ENCODE results near the gene PLCG2. TPM values are rescaled to one million over a fixed set of nuclear protein-coding genes. Genes with fewer than 3 reads are reported as not detected.
A peak's percentile ranks its signal among the peaks of the same experiment; 100 is the strongest.

Gene PLCG2
- polyA plus RNA-seq, 2 of the 4 experiments (the other 2 are of a cell fraction) = 2.8 to 6.0 TPM

DNA sequence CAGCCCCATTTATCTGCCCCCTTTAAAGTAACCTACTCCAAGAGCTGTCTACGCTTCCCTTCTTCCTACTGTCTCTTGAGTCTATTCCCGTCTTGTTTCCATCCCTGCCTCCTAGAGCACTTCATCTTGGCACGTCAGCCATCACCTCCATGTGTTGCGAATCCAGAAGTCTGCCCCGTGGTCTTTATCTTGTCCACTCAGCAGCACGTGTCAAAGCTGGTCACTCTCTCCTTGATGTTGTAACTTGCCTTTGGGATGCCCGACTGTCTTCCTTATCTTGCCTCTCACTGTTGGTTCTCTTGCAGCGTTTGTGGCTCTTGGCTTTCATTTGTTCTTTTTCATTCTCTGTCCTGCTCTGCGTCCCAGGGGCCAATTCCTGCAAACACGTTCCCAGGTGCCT is 99.4 kb downstream of the PLCG2 start:
- CTCF ChIA-PET = interaction anchor here (1.0 to 2.0 kb wide), 2 partner anchors 12 to 16 kb away, joined by 3 to 9 read pairs; no protein-coding TSS in a partner anchor
- no peak for ATAC-seq

DNA sequence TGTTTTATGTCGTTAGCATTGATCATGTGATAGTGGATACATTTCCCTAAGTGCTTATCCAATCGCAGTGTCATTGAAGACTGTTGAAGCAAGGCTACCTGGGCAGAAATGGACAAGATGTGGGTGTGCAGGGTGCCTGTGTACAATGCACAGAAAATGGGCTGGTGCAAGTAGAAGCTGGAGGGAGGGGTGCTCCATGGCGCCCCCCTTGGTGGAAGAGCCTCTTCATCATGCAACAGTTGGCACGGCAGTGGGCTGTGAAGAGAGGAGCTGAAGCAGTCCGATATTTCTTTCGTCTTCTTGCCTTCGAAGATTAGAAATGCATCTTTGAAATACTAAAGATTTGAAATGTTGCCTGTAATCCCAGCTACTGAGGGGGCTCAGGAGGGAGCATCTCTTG is 100.5 kb downstream of the PLCG2 start:
- no peak overlapping the region for H3K4me3 ChIP-seq
- ChIA-PET CTCF (interaction anchor here (2.0 kb wide), 1 partner anchor 11 kb away, joined by 9 read pairs; no protein-coding TSS in a partner anchor), POLR2A (no interaction called here)
- 74% methylated on average over 7 of the region's 7 CpGs for WGBS (ENCODE audit: missing lambda C conversion rate)
- DNase-seq (ENCODE audit: low read depth in 1 of 2, low spot score in 1 of 2) (no peak), ATAC-seq (peak in 1 of 2 experiments; percentile 43; a peak in 1 of 6 replicates), FAIRE-seq (no peak)
- H3K4me2 ChIP-seq = no peak overlapping the region
- H3K27ac ChIP-seq = no peak overlapping the region
- no peaks in the 10 kb centered on the region for H3K4me1 ChIP-seq
- H3K9me3 ChIP-seq = no peaks in the 10 kb centered on the region
- TF ChIP-seq, protein P1, sequence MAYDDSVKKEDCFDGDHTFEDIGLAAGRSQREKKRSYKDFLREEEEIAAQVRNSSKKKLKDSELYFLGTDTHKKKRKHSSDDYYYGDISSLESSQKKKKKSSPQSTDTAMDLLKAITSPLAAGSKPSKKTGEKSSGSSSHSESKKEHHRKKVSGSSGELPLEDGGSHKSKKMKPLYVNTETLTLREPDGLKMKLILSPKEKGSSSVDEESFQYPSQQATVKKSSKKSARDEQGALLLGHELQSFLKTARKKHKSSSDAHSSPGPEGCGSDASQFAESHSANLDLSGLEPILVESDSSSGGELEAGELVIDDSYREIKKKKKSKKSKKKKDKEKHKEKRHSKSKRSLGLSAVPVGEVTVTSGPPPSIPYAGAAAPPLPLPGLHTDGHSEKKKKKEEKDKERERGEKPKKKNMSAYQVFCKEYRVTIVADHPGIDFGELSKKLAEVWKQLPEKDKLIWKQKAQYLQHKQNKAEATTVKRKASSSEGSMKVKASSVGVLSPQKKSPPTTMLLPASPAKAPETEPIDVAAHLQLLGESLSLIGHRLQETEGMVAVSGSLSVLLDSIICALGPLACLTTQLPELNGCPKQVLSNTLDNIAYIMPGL (CRISPR knock-in tag; IDR thresholded peaks at IDR 0.05; ENCODE audit: borderline replicate concordance) = no peak
- no peak for TF ChIP-seq TFCP2L1 (CRISPR knock-in tag; IDR thresholded peaks at IDR 0.05)
- TF ChIP-seq, protein P2, sequence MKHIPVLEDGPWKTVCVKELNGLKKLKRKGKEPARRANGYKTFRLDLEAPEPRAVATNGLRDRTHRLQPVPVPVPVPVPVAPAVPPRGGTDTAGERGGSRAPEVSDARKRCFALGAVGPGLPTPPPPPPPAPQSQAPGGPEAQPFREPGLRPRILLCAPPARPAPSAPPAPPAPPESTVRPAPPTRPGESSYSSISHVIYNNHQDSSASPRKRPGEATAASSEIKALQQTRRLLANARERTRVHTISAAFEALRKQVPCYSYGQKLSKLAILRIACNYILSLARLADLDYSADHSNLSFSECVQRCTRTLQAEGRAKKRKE (CRISPR knock-in tag; IDR thresholded peaks at IDR 0.05; ENCODE audit: low read depth) = no peak
- no peak for TF ChIP-seq EHF (CRISPR knock-in tag; IDR thresholded peaks at IDR 0.05)
- no peak for TF ChIP-seq POLR2AphosphoS2 (conservative IDR thresholded peaks at IDR 0.05; ENCODE audit: low read length)
- TF ChIP-seq GATA3 (IDR thresholded peaks at IDR 0.05; ENCODE audit: borderline replicate concordance) = no peak
- no peak for TF ChIP-seq JUNB (IDR thresholded peaks at IDR 0.05)
- no peak for TF ChIP-seq RARB (CRISPR knock-in tag; IDR thresholded peaks at IDR 0.05)
- TF ChIP-seq, protein P3, sequence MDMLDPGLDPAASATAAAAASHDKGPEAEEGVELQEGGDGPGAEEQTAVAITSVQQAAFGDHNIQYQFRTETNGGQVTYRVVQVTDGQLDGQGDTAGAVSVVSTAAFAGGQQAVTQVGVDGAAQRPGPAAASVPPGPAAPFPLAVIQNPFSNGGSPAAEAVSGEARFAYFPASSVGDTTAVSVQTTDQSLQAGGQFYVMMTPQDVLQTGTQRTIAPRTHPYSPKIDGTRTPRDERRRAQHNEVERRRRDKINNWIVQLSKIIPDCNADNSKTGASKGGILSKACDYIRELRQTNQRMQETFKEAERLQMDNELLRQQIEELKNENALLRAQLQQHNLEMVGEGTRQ (IDR thresholded peaks at IDR 0.05) = no peak
- TF ChIP-seq ZNF302 (CRISPR knock-in tag; IDR thresholded peaks at IDR 0.05) = no peak
- TF ChIP-seq, protein P4, sequence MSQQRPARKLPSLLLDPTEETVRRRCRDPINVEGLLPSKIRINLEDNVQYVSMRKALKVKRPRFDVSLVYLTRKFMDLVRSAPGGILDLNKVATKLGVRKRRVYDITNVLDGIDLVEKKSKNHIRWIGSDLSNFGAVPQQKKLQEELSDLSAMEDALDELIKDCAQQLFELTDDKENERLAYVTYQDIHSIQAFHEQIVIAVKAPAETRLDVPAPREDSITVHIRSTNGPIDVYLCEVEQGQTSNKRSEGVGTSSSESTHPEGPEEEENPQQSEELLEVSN (IDR thresholded peaks at IDR 0.05; ENCODE audit: borderline replicate concordance, low read depth) = no peak
- no peak for TF ChIP-seq FOSL2 (IDR thresholded peaks at IDR 0.05)
- TF ChIP-seq FOSL2 (CRISPR knock-in tag; IDR thresholded peaks at IDR 0.05) = no peak
- TF ChIP-seq, protein P5, sequence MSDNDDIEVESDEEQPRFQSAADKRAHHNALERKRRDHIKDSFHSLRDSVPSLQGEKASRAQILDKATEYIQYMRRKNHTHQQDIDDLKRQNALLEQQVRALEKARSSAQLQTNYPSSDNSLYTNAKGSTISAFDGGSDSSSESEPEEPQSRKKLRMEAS (IDR thresholded peaks at IDR 0.05) = no peak

More for the DNA sequence above, 99.4 kb downstream of the PLCG2 start:
- DNase-seq (ENCODE audit: low read depth in 1 of 2, low spot score in 1 of 2) (no peak), FAIRE-seq (no peak)
- TF ChIP-seq EP300 (IDR thresholded peaks at IDR 0.05) (no peak), EHMT2 (IDR thresholded peaks at IDR 0.05; ENCODE audit: low read depth) (no peak), TP53 (CRISPR knock-in tag; IDR thresholded peaks at IDR 0.05) (no peak), HEYL (CRISPR knock-in tag; IDR thresholded peaks at IDR 0.05) (no peak), POLR2AphosphoS2 (conservative IDR thresholded peaks at IDR 0.05; ENCODE audit: low read length) (no peak), MYC (IDR thresholded peaks at IDR 0.05; ENCODE audit: borderline replicate concordance, low read length) (no peak), ZFP36 (IDR thresholded peaks at IDR 0.05; ENCODE audit: borderline replicate concordance, partially characterized antibody) (no peak), HOXB5 (CRISPR knock-in tag; IDR thresholded peaks at IDR 0.05) (no peak), RCOR1 (IDR thresholded peaks at IDR 0.05; ENCODE audit: low read depth, low read length) (no peak), JUNB (IDR thresholded peaks at IDR 0.05) (no peak), HOXA7 (CRISPR knock-in tag; IDR thresholded peaks at IDR 0.05) (no peak), CHD4 (IDR thresholded peaks at IDR 0.05; ENCODE audit: borderline replicate concordance) (no peak), ZNF302 (CRISPR knock-in tag; IDR thresholded peaks at IDR 0.05) (no peak), ZSCAN20 (CRISPR knock-in tag; IDR thresholded peaks at IDR 0.05) (no peak), SMC3 (IDR thresholded peaks at IDR 0.05) (no peak), FOSL2 (IDR thresholded peaks at IDR 0.05) (no peak), FOSL2 (CRISPR knock-in tag; IDR thresholded peaks at IDR 0.05) (no peak)
- TF ChIP-seq, protein P6, sequence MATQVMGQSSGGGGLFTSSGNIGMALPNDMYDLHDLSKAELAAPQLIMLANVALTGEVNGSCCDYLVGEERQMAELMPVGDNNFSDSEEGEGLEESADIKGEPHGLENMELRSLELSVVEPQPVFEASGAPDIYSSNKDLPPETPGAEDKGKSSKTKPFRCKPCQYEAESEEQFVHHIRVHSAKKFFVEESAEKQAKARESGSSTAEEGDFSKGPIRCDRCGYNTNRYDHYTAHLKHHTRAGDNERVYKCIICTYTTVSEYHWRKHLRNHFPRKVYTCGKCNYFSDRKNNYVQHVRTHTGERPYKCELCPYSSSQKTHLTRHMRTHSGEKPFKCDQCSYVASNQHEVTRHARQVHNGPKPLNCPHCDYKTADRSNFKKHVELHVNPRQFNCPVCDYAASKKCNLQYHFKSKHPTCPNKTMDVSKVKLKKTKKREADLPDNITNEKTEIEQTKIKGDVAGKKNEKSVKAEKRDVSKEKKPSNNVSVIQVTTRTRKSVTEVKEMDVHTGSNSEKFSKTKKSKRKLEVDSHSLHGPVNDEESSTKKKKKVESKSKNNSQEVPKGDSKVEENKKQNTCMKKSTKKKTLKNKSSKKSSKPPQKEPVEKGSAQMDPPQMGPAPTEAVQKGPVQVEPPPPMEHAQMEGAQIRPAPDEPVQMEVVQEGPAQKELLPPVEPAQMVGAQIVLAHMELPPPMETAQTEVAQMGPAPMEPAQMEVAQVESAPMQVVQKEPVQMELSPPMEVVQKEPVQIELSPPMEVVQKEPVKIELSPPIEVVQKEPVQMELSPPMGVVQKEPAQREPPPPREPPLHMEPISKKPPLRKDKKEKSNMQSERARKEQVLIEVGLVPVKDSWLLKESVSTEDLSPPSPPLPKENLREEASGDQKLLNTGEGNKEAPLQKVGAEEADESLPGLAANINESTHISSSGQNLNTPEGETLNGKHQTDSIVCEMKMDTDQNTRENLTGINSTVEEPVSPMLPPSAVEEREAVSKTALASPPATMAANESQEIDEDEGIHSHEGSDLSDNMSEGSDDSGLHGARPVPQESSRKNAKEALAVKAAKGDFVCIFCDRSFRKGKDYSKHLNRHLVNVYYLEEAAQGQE (IDR thresholded peaks at IDR 0.05) = no peak
- TF ChIP-seq, protein P2 (CRISPR knock-in tag; IDR thresholded peaks at IDR 0.05; ENCODE audit: low read depth) = no peak
- TF ChIP-seq, protein P7, sequence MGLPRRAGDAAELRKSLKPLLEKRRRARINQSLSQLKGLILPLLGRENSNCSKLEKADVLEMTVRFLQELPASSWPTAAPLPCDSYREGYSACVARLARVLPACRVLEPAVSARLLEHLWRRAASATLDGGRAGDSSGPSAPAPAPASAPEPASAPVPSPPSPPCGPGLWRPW (IDR thresholded peaks at IDR 0.05) = no peak
- Histone ChIP-seq H3K4me1 (no peaks in the 10 kb centered on the region), H3K27ac (no peak overlapping the region), H3K4me2 (no peak overlapping the region), H3K4me3 (no peak overlapping the region), H3K9me3 (no peaks in the 10 kb centered on the region)
- POLR2A ChIA-PET = no interaction called here
- 69% methylated on average over 10 of the region's 10 CpGs for WGBS (ENCODE audit: missing lambda C conversion rate)
